Calu3 (cell line): ENCODE data around the gene CCNL2. TPM values are rescaled to one million over a fixed set of nuclear protein-coding genes. Genes with fewer than 3 reads are reported as not detected.
"Not testable (repeated sequence)": the region's sequence is repeated elsewhere in the genome, so short reads cannot be mapped to it uniquely, and the experiment has no call there.

Experiments used
- BruUV-seq: library from RNA; stranded (reverse); fragments of 400-500 nt; replicated peaks from 2 replicates; lab custom pipeline; 2021; lab: Mats Ljungman, UMichigan
- CTCF ChIA-PET: fragments of 300-600 bp; sonication (Branson Sonifier 250); formaldehyde crosslinking; loops from one replicate; lab custom pipeline; 2022; ENCODE audit warnings: antibody characterized with exemption; lab: Charles Lee
- DNase-seq: peaks from one replicate; pipeline ENCODE4 v3.0.0; 2022
- H3K27ac Mint-ChIP-seq: one replicate; pipeline ENCODE4 v1.8.0; 2022; ENCODE audit warnings: mixed read lengths; ENCODE audit not compliant: unreplicated experiment
- H3K27me3 Mint-ChIP-seq: one replicate; pipeline ENCODE4 v1.8.0; 2022; ENCODE audit warnings: mixed read lengths; ENCODE audit not compliant: unreplicated experiment
- H3K36me3 Mint-ChIP-seq: one replicate; pipeline ENCODE4 v1.8.0; 2022; ENCODE audit warnings: mild to moderate bottlenecking, moderate library complexity, mixed read lengths; ENCODE audit not compliant: insufficient read depth, unreplicated experiment
- H3K4me1 Mint-ChIP-seq: one replicate; pipeline ENCODE4 v1.8.0; 2022; ENCODE audit warnings: mild to moderate bottlenecking, low read depth, mixed read lengths; ENCODE audit not compliant: unreplicated experiment
- H3K4me3 Mint-ChIP-seq: one replicate; pipeline ENCODE4 v1.8.0; 2022; ENCODE audit warnings: mild to moderate bottlenecking, low read depth, moderate library complexity, mixed read lengths; ENCODE audit not compliant: unreplicated experiment
- H3K9me3 Mint-ChIP-seq: one replicate; pipeline ENCODE4 v1.8.0; 2022; ENCODE audit warnings: low read depth, mixed read lengths; ENCODE audit not compliant: unreplicated experiment
- CTCF ChIP-seq: fragments of 200-600 bp; IDR thresholded peaks from one replicate; pipeline ENCODE4 v1.8.0; 2022; ENCODE audit warnings: antibody characterized with exemption; ENCODE audit not compliant: unreplicated experiment
- intact Hi-C: fragments of 100-400 bp; cut with micrococcal nuclease; formaldehyde crosslinking; loops from one replicate; pipeline ENCODE4 v1.10.0; 2022; ENCODE audit not compliant: unreplicated experiment
- total RNA-seq: library from RNA; stranded (reverse); gene quantifications from 2 replicates; pipeline ENCODE4 v1.2.3, GENCODE V29; 2022

CCNL2 gene
- total RNA-seq, 1 experiment from 2014 or later, result 166 TPM

GRCh38 chr1:1388078-1388472 lies 11.1 kb downstream of the CCNL2 start:
- Mint-ChIP-seq H3K27ac (no peak overlapping the region), H3K4me1 (no peaks in the 10 kb centered on the region), H3K4me3 (no peak overlapping the region), H3K9me3 (no peaks in the 10 kb centered on the region), H3K27me3 (no peaks in the 10 kb centered on the region), H3K36me3 (peaks cover 62% of the 10 kb centered on the region)
- CTCF ChIA-PET, result no interaction called here
- TF ChIP-seq CTCF, result no peak
- no peak for DNase-seq
- intact Hi-C loops, result no loop called here
- BruUV-seq, result no TSS peak

GRCh38 chr1:1387098-1388077 lies 11.7 kb downstream of the CCNL2 start:
- H3K4me1 Mint-ChIP-seq, result no peaks in the 10 kb centered on the region
- no TSS peak for BruUV-seq
- H3K9me3 Mint-ChIP-seq, result no peaks in the 10 kb centered on the region
- CTCF ChIA-PET, result no interaction called here
- no peak for DNase-seq
- peaks cover 62% of the 10 kb centered on the region for H3K36me3 Mint-ChIP-seq
- H3K4me3 Mint-ChIP-seq, result no peak overlapping the region
- H3K27ac Mint-ChIP-seq, result no peak overlapping the region
- no peak for TF ChIP-seq CTCF
- intact Hi-C loops, result no loop called here
- no peaks in the 10 kb centered on the region for H3K27me3 Mint-ChIP-seq

- Mint-ChIP-seq H3K36me3 (peaks cover 53% of the 10 kb centered on the region), H3K27ac (no peak overlapping the region), H3K4me1 (no peaks in the 10 kb centered on the region), H3K27me3 (no peaks in the 10 kb centered on the region), H3K4me3 (no peak overlapping the region), H3K9me3 (no peaks in the 10 kb centered on the region)
- no TSS peak for BruUV-seq
- DNase-seq, result no peak
- CTCF ChIA-PET, result no interaction called here
- TF ChIP-seq CTCF, result no peak
- intact Hi-C loops, result no loop called here
Measured at GRCh38 chr1:1385931-1386330, 13.2 kb downstream of the CCNL2 start.

- H3K9me3 Mint-ChIP-seq, CTCF ChIA-PET, H3K27me3 Mint-ChIP-seq, H3K4me3 Mint-ChIP-seq, BruUV-seq, H3K4me1 Mint-ChIP-seq, H3K27ac Mint-ChIP-seq, DNase-seq, intact Hi-C loops: not testable (repeated sequence)
- H3K36me3 Mint-ChIP-seq, result peaks cover 47% of the 10 kb centered on the region
Measured at GRCh38 chr1:1385339-1385738, 13.8 kb downstream of the CCNL2 start.

- Mint-ChIP-seq H3K27ac (no peak overlapping the region), H3K27me3 (no peaks in the 10 kb centered on the region), H3K4me3 (no peak overlapping the region), H3K36me3 (peaks cover 13% of the 10 kb centered on the region), H3K9me3 (no peaks in the 10 kb centered on the region), H3K4me1 (no peaks in the 10 kb centered on the region)
- TF ChIP-seq CTCF, result no peak
- no TSS peak for BruUV-seq
- CTCF ChIA-PET, result no interaction called here
- no peak for DNase-seq
- intact Hi-C loops, result no loop called here
Measured at GRCh38 chr1:1381294-1381693, 17.8 kb downstream of the CCNL2 start.
